Measurements from ENCODE around the gene UQCR10.

UQCR10 gene

GRCh38 chr22:29742326-29742725 is 24.8 kb upstream of the UQCR10 start:
- TF ChIP-seq, protein P1, sequence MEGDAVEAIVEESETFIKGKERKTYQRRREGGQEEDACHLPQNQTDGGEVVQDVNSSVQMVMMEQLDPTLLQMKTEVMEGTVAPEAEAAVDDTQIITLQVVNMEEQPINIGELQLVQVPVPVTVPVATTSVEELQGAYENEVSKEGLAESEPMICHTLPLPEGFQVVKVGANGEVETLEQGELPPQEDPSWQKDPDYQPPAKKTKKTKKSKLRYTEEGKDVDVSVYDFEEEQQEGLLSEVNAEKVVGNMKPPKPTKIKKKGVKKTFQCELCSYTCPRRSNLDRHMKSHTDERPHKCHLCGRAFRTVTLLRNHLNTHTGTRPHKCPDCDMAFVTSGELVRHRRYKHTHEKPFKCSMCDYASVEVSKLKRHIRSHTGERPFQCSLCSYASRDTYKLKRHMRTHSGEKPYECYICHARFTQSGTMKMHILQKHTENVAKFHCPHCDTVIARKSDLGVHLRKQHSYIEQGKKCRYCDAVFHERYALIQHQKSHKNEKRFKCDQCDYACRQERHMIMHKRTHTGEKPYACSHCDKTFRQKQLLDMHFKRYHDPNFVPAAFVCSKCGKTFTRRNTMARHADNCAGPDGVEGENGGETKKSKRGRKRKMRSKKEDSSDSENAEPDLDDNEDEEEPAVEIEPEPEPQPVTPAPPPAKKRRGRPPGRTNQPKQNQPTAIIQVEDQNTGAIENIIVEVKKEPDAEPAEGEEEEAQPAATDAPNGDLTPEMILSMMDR (conservative IDR thresholded peaks at IDR 0.05; ENCODE audit: low read depth, low read length), result no peak
- H3K4me3 ChIP-seq (IDR thresholded peaks at IDR 0.05; ENCODE audit: insufficient read depth, low read depth, low read length), result no peak overlapping the region
- H3K27ac ChIP-seq, result no peak overlapping the region
- H3K36me3 ChIP-seq (ENCODE audit: insufficient read depth), result no peaks in the 10 kb centered on the region
- H3K4me2 ChIP-seq, result no peak overlapping the region
- no peaks in the 10 kb centered on the region for H3K27me3 ChIP-seq (ENCODE audit: insufficient read depth, low read depth)
- no peaks in the 10 kb centered on the region for H3K79me2 ChIP-seq (ENCODE audit: insufficient read depth, low read depth)
- H3K9ac ChIP-seq, result no peak overlapping the region
- H2AFZ ChIP-seq (ENCODE audit: low read depth), result no peak overlapping the region
- H4K20me1 ChIP-seq (ENCODE audit: insufficient read depth), result no peaks in the 10 kb centered on the region
- no peaks in the 10 kb centered on the region for H3K4me1 ChIP-seq (ENCODE audit: low read depth, poor library complexity, severe bottlenecking)

- no peak overlapping the region for H3K4me3 ChIP-seq (IDR thresholded peaks at IDR 0.05; ENCODE audit: insufficient read depth, low read depth, low read length)
- H3K27me3 ChIP-seq (ENCODE audit: insufficient read depth, low read depth), result no peaks in the 10 kb centered on the region
- H3K27ac ChIP-seq, result no peak overlapping the region
- H3K4me2 ChIP-seq, result no peak overlapping the region
- no peak overlapping the region for H2AFZ ChIP-seq (ENCODE audit: low read depth)
- H3K9ac ChIP-seq, result no peak overlapping the region
- no peaks in the 10 kb centered on the region for H3K79me2 ChIP-seq (ENCODE audit: insufficient read depth, low read depth)
- H3K4me1 ChIP-seq (ENCODE audit: low read depth, poor library complexity, severe bottlenecking), result no peaks in the 10 kb centered on the region
- TF ChIP-seq, protein P1 (conservative IDR thresholded peaks at IDR 0.05; ENCODE audit: low read depth, low read length), result no peak
- no peaks in the 10 kb centered on the region for H3K36me3 ChIP-seq (ENCODE audit: insufficient read depth)
- H4K20me1 ChIP-seq (ENCODE audit: insufficient read depth), result no peaks in the 10 kb centered on the region
Observed at GRCh38 chr22:29744902-29745301, 22.3 kb upstream of the UQCR10 start.

- TF ChIP-seq, protein P1 (conservative IDR thresholded peaks at IDR 0.05; ENCODE audit: low read depth, low read length), result no peak
- H3K27me3 ChIP-seq (ENCODE audit: insufficient read depth, low read depth), result no peaks in the 10 kb centered on the region
- no peaks in the 10 kb centered on the region for H4K20me1 ChIP-seq (ENCODE audit: insufficient read depth)
- no peak overlapping the region for H2AFZ ChIP-seq (ENCODE audit: low read depth)
- no peaks in the 10 kb centered on the region for H3K4me1 ChIP-seq (ENCODE audit: low read depth, poor library complexity, severe bottlenecking)
- no peaks in the 10 kb centered on the region for H3K79me2 ChIP-seq (ENCODE audit: insufficient read depth, low read depth)
- H3K4me2 ChIP-seq, result no peak overlapping the region
- H3K4me3 ChIP-seq (IDR thresholded peaks at IDR 0.05; ENCODE audit: insufficient read depth, low read depth, low read length), result no peak overlapping the region
- no peak overlapping the region for H3K27ac ChIP-seq
- no peaks in the 10 kb centered on the region for H3K36me3 ChIP-seq (ENCODE audit: insufficient read depth)
- H3K9ac ChIP-seq, result no peak overlapping the region
Observed at GRCh38 chr22:29747832-29748231, 19.3 kb upstream of the UQCR10 start.

DNA sequence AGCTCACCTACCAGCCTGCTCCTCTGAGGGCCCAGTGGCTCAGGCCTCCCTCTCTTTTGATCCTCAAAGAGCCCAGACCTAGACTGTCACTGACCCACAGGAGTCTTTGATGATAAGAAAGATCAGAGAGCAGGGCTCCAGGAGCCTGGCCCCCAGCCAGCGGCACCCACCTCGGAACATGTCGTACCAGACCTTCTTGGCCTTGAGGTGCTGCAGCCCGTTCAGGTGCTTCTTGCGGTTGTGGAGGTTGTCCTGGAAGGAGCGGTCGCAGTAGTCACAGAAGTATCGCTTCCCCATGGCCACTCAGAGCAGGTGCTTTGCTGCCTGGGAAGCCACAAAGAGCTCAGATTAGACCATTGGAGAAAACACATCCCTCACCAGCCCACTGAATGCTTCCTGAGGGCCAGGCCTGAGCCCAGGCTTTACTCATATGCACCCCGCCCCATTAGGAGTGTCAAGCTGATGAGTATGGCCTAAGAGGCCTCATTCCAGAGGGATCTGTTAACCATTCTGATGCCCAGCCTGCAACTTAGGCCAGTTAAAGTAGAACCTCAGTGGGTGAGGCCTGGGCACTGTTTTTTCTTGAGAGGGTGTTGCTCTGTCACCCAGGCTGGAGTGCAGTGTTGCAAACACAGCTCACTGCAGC is 18.8 kb upstream of the UQCR10 start:
- no peaks in the 10 kb centered on the region for H3K36me3 ChIP-seq (ENCODE audit: insufficient read depth)
- H3K4me2 ChIP-seq, result no peak overlapping the region
- H4K20me1 ChIP-seq (ENCODE audit: insufficient read depth), result no peaks in the 10 kb centered on the region
- no peak overlapping the region for H3K4me3 ChIP-seq (IDR thresholded peaks at IDR 0.05; ENCODE audit: insufficient read depth, low read depth, low read length)
- no peak overlapping the region for H3K27ac ChIP-seq
- H3K27me3 ChIP-seq (ENCODE audit: insufficient read depth, low read depth), result no peaks in the 10 kb centered on the region
- no peak overlapping the region for H3K9ac ChIP-seq
- no peaks in the 10 kb centered on the region for H3K79me2 ChIP-seq (ENCODE audit: insufficient read depth, low read depth)
- no peak overlapping the region for H2AFZ ChIP-seq (ENCODE audit: low read depth)
- no peaks in the 10 kb centered on the region for H3K4me1 ChIP-seq (ENCODE audit: low read depth, poor library complexity, severe bottlenecking)
- TF ChIP-seq, protein P1 (conservative IDR thresholded peaks at IDR 0.05; ENCODE audit: low read depth, low read length), result no peak

All from KMS-11 (cell line).